PC-3 (cell line): ENCODE measurements around the gene ALKBH3.

Source experiments
- EZH2 ChIP-seq: fragments of 300-600 bp; sonication (generic); IDR thresholded peaks from one replicate; pipeline ENCODE4 v1.6.1; 2017; ENCODE audit warnings: antibody characterized with exemption, mild to moderate bottlenecking, low read length; ENCODE audit not compliant: unreplicated experiment
- TF ChIP-seq, protein P1 (sequence below): fragments of 300-600 bp; sonication (generic); conservative IDR thresholded peaks from 2 replicates; pipeline ENCODE4 v1.5.1; 2017; ENCODE audit warnings: antibody characterized with exemption, low read depth, mild to moderate bottlenecking, low read length

DNA sequence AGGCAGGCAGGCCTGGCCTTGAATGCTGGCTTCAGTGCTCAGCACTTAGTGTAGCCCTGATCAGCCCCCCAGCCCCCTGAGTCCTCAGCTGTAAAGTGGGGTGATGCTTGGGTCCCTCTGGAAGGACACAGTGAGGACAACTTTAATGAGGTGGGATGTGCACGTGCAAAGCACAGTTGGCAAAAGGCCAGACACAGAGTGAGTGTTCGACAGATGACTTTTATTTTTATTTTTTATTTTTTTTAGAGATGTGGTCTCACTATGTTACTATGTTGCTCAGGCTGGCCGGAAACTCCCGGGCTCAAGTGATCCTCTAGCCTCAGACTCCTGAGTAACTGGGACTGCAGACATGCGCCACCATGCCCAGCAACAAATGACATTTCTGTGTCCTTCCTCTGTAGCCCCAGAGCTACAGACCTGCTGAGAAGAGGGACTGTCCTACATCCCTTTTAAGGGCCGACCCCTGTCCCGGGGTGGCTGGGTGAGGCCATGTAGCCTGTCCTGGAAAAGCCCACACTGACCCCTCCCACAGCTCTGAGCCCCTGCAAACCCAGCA, 54.9 kb downstream of the ALKBH3 start:
- TF ChIP-seq, protein P1, sequence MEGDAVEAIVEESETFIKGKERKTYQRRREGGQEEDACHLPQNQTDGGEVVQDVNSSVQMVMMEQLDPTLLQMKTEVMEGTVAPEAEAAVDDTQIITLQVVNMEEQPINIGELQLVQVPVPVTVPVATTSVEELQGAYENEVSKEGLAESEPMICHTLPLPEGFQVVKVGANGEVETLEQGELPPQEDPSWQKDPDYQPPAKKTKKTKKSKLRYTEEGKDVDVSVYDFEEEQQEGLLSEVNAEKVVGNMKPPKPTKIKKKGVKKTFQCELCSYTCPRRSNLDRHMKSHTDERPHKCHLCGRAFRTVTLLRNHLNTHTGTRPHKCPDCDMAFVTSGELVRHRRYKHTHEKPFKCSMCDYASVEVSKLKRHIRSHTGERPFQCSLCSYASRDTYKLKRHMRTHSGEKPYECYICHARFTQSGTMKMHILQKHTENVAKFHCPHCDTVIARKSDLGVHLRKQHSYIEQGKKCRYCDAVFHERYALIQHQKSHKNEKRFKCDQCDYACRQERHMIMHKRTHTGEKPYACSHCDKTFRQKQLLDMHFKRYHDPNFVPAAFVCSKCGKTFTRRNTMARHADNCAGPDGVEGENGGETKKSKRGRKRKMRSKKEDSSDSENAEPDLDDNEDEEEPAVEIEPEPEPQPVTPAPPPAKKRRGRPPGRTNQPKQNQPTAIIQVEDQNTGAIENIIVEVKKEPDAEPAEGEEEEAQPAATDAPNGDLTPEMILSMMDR: no peak
- no peak for TF ChIP-seq EZH2
